SU-DHL-6 (cell line): ENCODE data around the gene SOX6.

Experiments
- H2AFZ ChIP-seq: fragments of 200-600 bp; sonication (generic); 2 replicates; pipeline ENCODE4 v1.6.1; 2014; ENCODE audit warnings: low read depth, mild to moderate bottlenecking, moderate library complexity, mixed read lengths, antibody characterized with exemption, low read length; ENCODE audit not compliant: severe bottlenecking
- H3F3A ChIP-seq: fragments of 200-600 bp; shearing (Covaris generic); 2 replicates; pipeline ENCODE4 v1.6.0; 2016; ENCODE audit warnings: antibody characterized with exemption, mild to moderate bottlenecking; ENCODE audit not compliant: insufficient read depth
- H3K27ac ChIP-seq: fragments of 200-600 bp; sonication (generic); 2 replicates; pipeline ENCODE4 v1.5.1; 2016; ENCODE audit warnings: low read depth, mild to moderate bottlenecking, low read length, moderate library complexity, mixed read lengths
- H3K27me3 ChIP-seq: fragments of 200-600 bp; sonication (generic), shearing (Covaris generic); 2 replicates; pipeline ENCODE4 v1.6.0; 2014; ENCODE audit warnings: mild to moderate bottlenecking, low read length
- H3K36me3 ChIP-seq: fragments of 200-600 bp; sonication (generic); 2 replicates; pipeline ENCODE4 v1.6.1; 2014; ENCODE audit warnings: mild to moderate bottlenecking, low read length, mixed read lengths
- H3K4me2 ChIP-seq: fragments of 300-600, 200-600 bp; shearing (Covaris generic), sonication (generic); 2 replicates; pipeline ENCODE4 v1.6.0; 2014; ENCODE audit warnings: low read length, low read depth, mild to moderate bottlenecking; ENCODE audit not compliant: poor library complexity, severe bottlenecking
- H3K4me3 ChIP-seq: fragments of 200-600 bp; sonication (generic); 2 replicates; pipeline ENCODE4 v1.5.1; 2014; ENCODE audit warnings: antibody characterized with exemption, low read length, mild to moderate bottlenecking, mixed read lengths; ENCODE audit not compliant: insufficient read depth, poor library complexity, severe bottlenecking
- H3K79me2 ChIP-seq: fragments of 200-600 bp; sonication (generic); 2 replicates; pipeline ENCODE4 v1.6.1; 2014; ENCODE audit warnings: mild to moderate bottlenecking, low read length, moderate library complexity; ENCODE audit not compliant: insufficient read depth
- H3K9ac ChIP-seq: fragments of 200-600 bp; sonication (generic); 2 replicates; pipeline ENCODE4 v1.7.0; 2014; ENCODE audit warnings: mild to moderate bottlenecking, low read length
- H3K9me2 ChIP-seq: fragments of 200-600 bp; sonication (generic); replicated peaks from 2 replicates; pipeline ENCODE4 v1.6.1; 2014; ENCODE audit warnings: low read length; ENCODE audit not compliant: insufficient read depth
- H3K9me3 ChIP-seq: fragments of 200-600 bp; sonication (generic); 2 replicates; pipeline ENCODE4 v1.6.1; 2014; ENCODE audit warnings: low read length, mixed read lengths; ENCODE audit not compliant: insufficient read depth
- H4K20me1 ChIP-seq: fragments of 200-600 bp; sonication (generic); 2 replicates; pipeline ENCODE4 v1.6.1; 2014; ENCODE audit warnings: low read depth, mild to moderate bottlenecking, antibody characterized with exemption, low read length, moderate library complexity, mixed read lengths
- CTCF ChIP-seq: fragments of 200-600 bp; sonication (generic); IDR thresholded peaks from one replicate; pipeline ENCODE4 v1.5.1; 2017; ENCODE audit warnings: antibody characterized with exemption, mild to moderate bottlenecking, low read length, moderate library complexity; ENCODE audit not compliant: insufficient read depth, poor library complexity, severe bottlenecking
- EZH2phosphoT487 ChIP-seq: fragments of 200-600 bp; sonication (generic), shearing (Covaris generic); conservative IDR thresholded peaks from 2 replicates; pipeline ENCODE4 v1.6.1; 2018; ENCODE audit warnings: mild to moderate bottlenecking, antibody characterized with exemption, low read length, moderate library complexity, mixed read lengths

The SOX6 gene

DNA sequence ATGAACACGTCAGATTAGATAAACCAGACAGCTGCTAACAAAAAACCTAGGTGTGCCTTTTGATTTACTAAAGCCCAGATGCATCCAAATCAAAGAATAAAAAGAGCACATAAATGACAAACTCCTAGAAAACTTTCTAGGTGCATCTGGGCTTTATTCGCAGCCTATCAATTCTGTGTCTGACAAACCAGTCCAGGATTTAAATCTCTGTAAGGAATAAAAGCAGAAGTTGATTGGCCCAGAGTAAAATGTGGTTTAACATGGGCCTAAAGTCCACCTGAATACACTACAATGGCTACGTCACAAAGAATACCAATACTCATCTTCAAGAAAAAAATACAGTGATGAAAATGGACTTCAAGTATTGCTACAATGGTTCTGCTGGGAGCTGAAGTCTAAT, 66.8 kb downstream of the SOX6 start:
- Histone ChIP-seq H3K36me3 (no peaks in the 10 kb centered on the region), H3K9ac (no peak overlapping the region), H3K9me3 (no peaks in the 10 kb centered on the region), H2AFZ (no peak overlapping the region), H3F3A (no peaks in the 10 kb centered on the region), H3K4me3 (no peak overlapping the region), H3K27me3 (no peaks in the 10 kb centered on the region), H3K4me2 (no peak overlapping the region), H4K20me1 (no peaks in the 10 kb centered on the region), H3K79me2 (no peaks in the 10 kb centered on the region), H3K27ac (no peak overlapping the region), H3K9me2 (no peaks in the 10 kb centered on the region)
- TF ChIP-seq CTCF = no peak

DNA sequence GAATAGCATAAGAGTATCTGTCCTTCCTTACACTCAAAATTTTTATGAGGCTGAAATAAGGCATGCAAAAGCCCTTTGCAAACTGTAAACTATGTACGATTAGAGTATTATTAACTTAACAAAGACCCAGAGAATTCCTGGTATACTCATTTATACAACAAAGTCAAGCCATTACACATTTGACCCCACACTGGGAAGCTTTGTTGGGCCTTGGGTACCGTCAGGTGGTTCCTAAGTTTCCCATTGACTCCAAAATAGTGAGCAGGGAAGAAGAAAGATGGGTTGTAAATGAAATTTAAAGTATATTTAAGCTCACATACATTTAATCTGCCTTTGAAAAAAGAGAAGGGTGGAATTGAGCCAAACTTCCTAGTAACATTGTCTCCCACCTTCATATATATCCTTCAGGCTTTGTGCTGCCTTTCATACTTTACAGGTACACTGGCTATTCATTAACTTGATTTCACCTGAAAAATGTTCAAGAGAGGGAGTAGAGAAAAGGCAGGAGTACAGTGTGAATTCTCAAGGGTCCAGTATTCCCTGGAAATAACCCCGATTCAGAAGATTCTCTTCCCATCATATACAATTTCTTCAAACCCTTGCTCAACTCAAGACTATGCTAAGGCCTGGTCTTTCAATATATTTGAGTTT, 68.6 kb downstream of the SOX6 start:
- Histone ChIP-seq H3K4me3 (no peak overlapping the region), H3K27me3 (no peaks in the 10 kb centered on the region), H3K9me2 (no peaks in the 10 kb centered on the region), H2AFZ (no peak overlapping the region), H3K9me3 (no peaks in the 10 kb centered on the region), H3K27ac (no peak overlapping the region), H3K9ac (no peak overlapping the region), H3K4me2 (no peak overlapping the region), H3K36me3 (no peaks in the 10 kb centered on the region), H3K79me2 (no peaks in the 10 kb centered on the region), H4K20me1 (no peaks in the 10 kb centered on the region), H3F3A (no peaks in the 10 kb centered on the region)
- TF ChIP-seq CTCF = no peak
- TF ChIP-seq EZH2phosphoT487 = no peak

DNA sequence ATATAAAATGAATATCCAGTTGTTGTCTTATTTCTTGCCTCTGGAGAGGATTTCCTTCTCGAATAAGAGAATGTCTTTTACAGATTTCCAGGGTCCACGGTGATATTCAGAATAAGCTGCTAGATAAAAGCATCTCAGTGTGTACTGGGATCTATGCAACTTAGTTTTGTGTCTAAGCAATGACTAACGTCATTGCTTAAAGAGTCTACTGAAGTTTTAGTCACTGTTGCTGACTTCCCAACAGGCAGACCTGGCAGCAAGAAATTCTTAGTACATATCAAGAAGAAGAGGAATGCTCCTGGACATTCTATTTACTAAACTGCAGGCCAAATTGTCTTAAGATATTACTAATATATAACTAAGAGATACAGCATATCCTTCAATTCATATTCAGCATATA, 70.3 kb downstream of the SOX6 start:
- H3K36me3 ChIP-seq = no peaks in the 10 kb centered on the region
- no peak overlapping the region for H2AFZ ChIP-seq
- H3K4me3 ChIP-seq = no peak overlapping the region
- H3K9me2 ChIP-seq = no peaks in the 10 kb centered on the region
- no peak for TF ChIP-seq EZH2phosphoT487
- TF ChIP-seq CTCF = no peak
- no peak overlapping the region for H3K9ac ChIP-seq
- H3F3A ChIP-seq = no peaks in the 10 kb centered on the region
- H3K79me2 ChIP-seq = no peaks in the 10 kb centered on the region
- H3K9me3 ChIP-seq = no peaks in the 10 kb centered on the region
- H3K4me2 ChIP-seq = no peak overlapping the region
- no peak overlapping the region for H3K27ac ChIP-seq
- H3K27me3 ChIP-seq = no peaks in the 10 kb centered on the region
- H4K20me1 ChIP-seq = no peaks in the 10 kb centered on the region
